ENCODE data around the gene MED27. TPM values are rescaled to one million over a fixed set of nuclear protein-coding genes. Genes with fewer than 3 reads are reported as not detected.

MED27 gene
- total and polyA plus RNA-seq, 2 of the 4 experiments (the other 2 are of a cell fraction), result 50.2 to 63.4 TPM

GRCh38 chr9:131892162-131892707, 187.4 kb downstream of the MED27 start:
- no peak overlapping the region for H2BK5ac ChIP-seq (ENCODE audit: low read depth, low read length, poor library complexity, severe bottlenecking)
- no peak overlapping the region for H2AK5ac ChIP-seq (ENCODE audit: low read depth, low read length)
- H4K5ac ChIP-seq (ENCODE audit: low read depth, low read length), result no peak overlapping the region
- H2BK15ac ChIP-seq (ENCODE audit: low read depth, low read length), result no peak overlapping the region
- BruUV-seq (replicated peaks), result no TSS peak
- H3K4me2 ChIP-seq (ENCODE audit: low read depth, low read length), result no peak overlapping the region
- no peaks in the 10 kb centered on the region for H4K20me1 ChIP-seq (ENCODE audit: insufficient read depth, low read length)
- no peak overlapping the region for H2AFZ ChIP-seq (replicated peaks; ENCODE audit: low read length, poor library complexity)
- no peaks in the 10 kb centered on the region for H3K9me3 ChIP-seq (ENCODE audit: control insufficient read depth, insufficient read depth, low read length)
- in situ Hi-C loops (cut with MboI; ENCODE audit: low sequenced_read_pairs) (no loop called here), intact Hi-C loops (cut with micrococcal nuclease) (no loop called here), dilution Hi-C loops (cut with HindIII; ENCODE audit: low sequenced_read_pairs, unreplicated experiment) (no loop called here)
- H4K8ac ChIP-seq (ENCODE audit: low read depth in 2 of 2, low read length in 2 of 2), result no peak overlapping the region
- peaks cover 13% of the 10 kb centered on the region for H3K4me1 ChIP-seq (ENCODE audit: control insufficient read depth, insufficient read depth, low read length)
- no peak overlapping the region for H4K91ac ChIP-seq (ENCODE audit: insufficient read depth, low read depth, low read length)
- WGBS, 2 experiments (ENCODE audit: extremely low coverage in 2 of 2, insufficient read length in 1 of 2), result no CpG with 5 or more reads among the region's 5 CpGs
- no peak overlapping the region for H3K9ac ChIP-seq (ENCODE audit: low read depth, low read length)
- no peak overlapping the region for H3K4me3 ChIP-seq (ENCODE audit: insufficient read depth, low read depth, low read length)
- ChIA-PET CTCF (no interaction called here), POLR2A (ENCODE audit: unreplicated experiment) (no interaction called here)
- ATAC-seq (ENCODE audit: low read depth), result no peak
- TF ChIP-seq BHLHE40 (IDR thresholded peaks at IDR 0.05; ENCODE audit: low read depth, low read length), result no peak
- no peak for TF ChIP-seq MAFK (IDR thresholded peaks at IDR 0.05; ENCODE audit: low read depth, low read length)
- no peak for TF ChIP-seq CHD1 (IDR thresholded peaks at IDR 0.05; ENCODE audit: low read depth, low read length)
- TF ChIP-seq, protein P1, sequence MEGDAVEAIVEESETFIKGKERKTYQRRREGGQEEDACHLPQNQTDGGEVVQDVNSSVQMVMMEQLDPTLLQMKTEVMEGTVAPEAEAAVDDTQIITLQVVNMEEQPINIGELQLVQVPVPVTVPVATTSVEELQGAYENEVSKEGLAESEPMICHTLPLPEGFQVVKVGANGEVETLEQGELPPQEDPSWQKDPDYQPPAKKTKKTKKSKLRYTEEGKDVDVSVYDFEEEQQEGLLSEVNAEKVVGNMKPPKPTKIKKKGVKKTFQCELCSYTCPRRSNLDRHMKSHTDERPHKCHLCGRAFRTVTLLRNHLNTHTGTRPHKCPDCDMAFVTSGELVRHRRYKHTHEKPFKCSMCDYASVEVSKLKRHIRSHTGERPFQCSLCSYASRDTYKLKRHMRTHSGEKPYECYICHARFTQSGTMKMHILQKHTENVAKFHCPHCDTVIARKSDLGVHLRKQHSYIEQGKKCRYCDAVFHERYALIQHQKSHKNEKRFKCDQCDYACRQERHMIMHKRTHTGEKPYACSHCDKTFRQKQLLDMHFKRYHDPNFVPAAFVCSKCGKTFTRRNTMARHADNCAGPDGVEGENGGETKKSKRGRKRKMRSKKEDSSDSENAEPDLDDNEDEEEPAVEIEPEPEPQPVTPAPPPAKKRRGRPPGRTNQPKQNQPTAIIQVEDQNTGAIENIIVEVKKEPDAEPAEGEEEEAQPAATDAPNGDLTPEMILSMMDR (conservative IDR thresholded peaks at IDR 0.05; ENCODE audit: low read depth, low read length), result no peak
- TF ChIP-seq RFX5 (IDR thresholded peaks at IDR 0.05; ENCODE audit: low read depth, low read length), result no peak
- no peak for TF ChIP-seq SMC3 (IDR thresholded peaks at IDR 0.05; ENCODE audit: low read depth, low read length)
- TF ChIP-seq FOS (IDR thresholded peaks at IDR 0.05; ENCODE audit: low read depth, low read length), result no peak
- TF ChIP-seq NFE2L2 (IDR thresholded peaks at IDR 0.05; ENCODE audit: low read depth, low read length), result no peak
- no peak for TF ChIP-seq MXI1 (IDR thresholded peaks at IDR 0.05; ENCODE audit: borderline replicate concordance, low read depth, low read length)
- no peak for TF ChIP-seq POLR2A (IDR thresholded peaks at IDR 0.05; ENCODE audit: low read depth, low read length)
- TF ChIP-seq USF2 (IDR thresholded peaks at IDR 0.05; ENCODE audit: low read depth, low read length), result no peak
- TF ChIP-seq RAD21 (IDR thresholded peaks at IDR 0.05; ENCODE audit: low read length), result no peak
- TF ChIP-seq, protein P2, sequence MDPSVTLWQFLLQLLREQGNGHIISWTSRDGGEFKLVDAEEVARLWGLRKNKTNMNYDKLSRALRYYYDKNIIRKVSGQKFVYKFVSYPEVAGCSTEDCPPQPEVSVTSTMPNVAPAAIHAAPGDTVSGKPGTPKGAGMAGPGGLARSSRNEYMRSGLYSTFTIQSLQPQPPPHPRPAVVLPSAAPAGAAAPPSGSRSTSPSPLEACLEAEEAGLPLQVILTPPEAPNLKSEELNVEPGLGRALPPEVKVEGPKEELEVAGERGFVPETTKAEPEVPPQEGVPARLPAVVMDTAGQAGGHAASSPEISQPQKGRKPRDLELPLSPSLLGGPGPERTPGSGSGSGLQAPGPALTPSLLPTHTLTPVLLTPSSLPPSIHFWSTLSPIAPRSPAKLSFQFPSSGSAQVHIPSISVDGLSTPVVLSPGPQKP (IDR thresholded peaks at IDR 0.05; ENCODE audit: borderline replicate concordance, low read depth, low read length), result no peak
- no peak for TF ChIP-seq RCOR1 (IDR thresholded peaks at IDR 0.05; ENCODE audit: insufficient replicate concordance, low read length)
- TF ChIP-seq MAZ (IDR thresholded peaks at IDR 0.05; ENCODE audit: borderline replicate concordance, low read depth, low read length), result no peak
- TF ChIP-seq CEBPB (IDR thresholded peaks at IDR 0.05; ENCODE audit: low read depth, low read length), result no peak
- no peaks in the 10 kb centered on the region for H3K27me3 ChIP-seq (ENCODE audit: control insufficient read depth, insufficient read depth, low read length)
- peaks cover 2% of the 10 kb centered on the region; the same call in 1 of the 2 replicates for H3K9me1 ChIP-seq (ENCODE audit: insufficient read depth, low read length)
- no peak for DNase-seq
- H3K14ac ChIP-seq (replicated peaks; ENCODE audit: low read depth, low read length), result no peak overlapping the region
- H2BK20ac ChIP-seq (ENCODE audit: low read depth, low read length), result no peak overlapping the region
- H2BK120ac ChIP-seq (ENCODE audit: low read depth, low read length), result no peak overlapping the region
- H3K79me1 ChIP-seq (ENCODE audit: low read depth in 1 of 2, low read length in 2 of 2), result peaks cover 0 to 12% of the 10 kb centered on the region in 2 experiments; a peak in 1 of 4 replicates
- peaks cover 9% of the 10 kb centered on the region for H3K36me3 ChIP-seq (ENCODE audit: control insufficient read depth, insufficient read depth, low read length)
- H3K23ac ChIP-seq (ENCODE audit: low read depth, low read length), result no peak overlapping the region
- H3K4ac ChIP-seq (ENCODE audit: low read depth, low read length), result no peak overlapping the region
- no peak overlapping the region for H3K18ac ChIP-seq (ENCODE audit: low read depth, low read length)
- no peak overlapping the region for H2AK9ac ChIP-seq (replicated peaks; ENCODE audit: low read depth, low read length, poor library complexity)
- no peak overlapping the region for H3K56ac ChIP-seq (ENCODE audit: extremely low read depth, insufficient read depth, low read length)
- no peak overlapping the region for H3K27ac ChIP-seq (ENCODE audit: insufficient read depth, low read length)
